Esophagus (tissue), 2 donors: ENCODE data around the gene RHEX. TPM values are rescaled to one million over a fixed set of nuclear protein-coding genes. Genes with fewer than 3 reads are reported as not detected.
"Not testable (repeated sequence)": the region's sequence is repeated elsewhere in the genome, so short reads cannot be mapped to it uniquely, and the experiment has no call there.

Source experiments
- H3K27ac ChIP-seq, 2 donors: one replicate each; pipeline ENCODE4 v1.5.1; 2013; ENCODE audit warnings: low read depth in 2 of 2, mild to moderate bottlenecking in 2 of 2, inconsistent platforms in 1 of 2, low read length in 1 of 2, moderate library complexity in 1 of 2
- H3K27me3 ChIP-seq, 2 donors: one replicate each; pipeline ENCODE4 v1.6.1; 2013; ENCODE audit warnings: low read length in 2 of 2, control low read depth in 1 of 2, mild to moderate bottlenecking in 1 of 2; ENCODE audit not compliant: insufficient read depth in 2 of 2, control insufficient read depth in 1 of 2
- H3K36me3 ChIP-seq, 2 donors: one replicate each; pipeline ENCODE4 v1.6.1; 2013; ENCODE audit warnings: low read length in 1 of 2; ENCODE audit not compliant: control insufficient read depth in 2 of 2, insufficient read depth in 2 of 2
- H3K4me1 ChIP-seq, 2 donors: one replicate each; pipeline ENCODE4 v1.6.1; 2013; ENCODE audit warnings: low read length in 1 of 2; ENCODE audit not compliant: control insufficient read depth in 2 of 2, insufficient read depth in 2 of 2
- H3K4me3 ChIP-seq, 2 donors: one replicate each; pipeline ENCODE4 v1.5.1; 2013; ENCODE audit warnings: low read length in 2 of 2, mild to moderate bottlenecking in 2 of 2, low read depth in 1 of 2, moderate library complexity in 1 of 2
- H3K9me3 ChIP-seq, 2 donors: one replicate each; pipeline ENCODE4 v1.6.1; 2013; ENCODE audit warnings: mild to moderate bottlenecking in 2 of 2, low read depth in 1 of 2, low read length in 1 of 2, moderate library complexity in 1 of 2; ENCODE audit not compliant: control insufficient read depth in 2 of 2, insufficient read depth in 1 of 2
- WGBS, 2 donors: extraction: QIAGEN DNeasy Blood & Tissue Kit; methylation state at CpG; one replicate each; pipeline ENCODE4 v1.1.7; 2013; 5-methylcytosine and 5-hydroxymethylcytosine counted together
- polyA plus RNA-seq, 2 donors: library from polyadenylated mRNA; stranded (reverse); fragments of 200-250 nt; gene quantifications; one replicate each; pipeline ENCODE4 v1.2.3, GENCODE V29; 2013
- donor health status: healthy with polysubstance abuse.
- donor health status: Bipolar disorder and iron deficiency.

The RHEX gene, protein sequence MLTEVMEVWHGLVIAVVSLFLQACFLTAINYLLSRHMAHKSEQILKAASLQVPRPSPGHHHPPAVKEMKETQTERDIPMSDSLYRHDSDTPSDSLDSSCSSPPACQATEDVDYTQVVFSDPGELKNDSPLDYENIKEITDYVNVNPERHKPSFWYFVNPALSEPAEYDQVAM
- under 1 TPM; 0.37 to 0.81 TPM for polyA plus RNA-seq

DNA sequence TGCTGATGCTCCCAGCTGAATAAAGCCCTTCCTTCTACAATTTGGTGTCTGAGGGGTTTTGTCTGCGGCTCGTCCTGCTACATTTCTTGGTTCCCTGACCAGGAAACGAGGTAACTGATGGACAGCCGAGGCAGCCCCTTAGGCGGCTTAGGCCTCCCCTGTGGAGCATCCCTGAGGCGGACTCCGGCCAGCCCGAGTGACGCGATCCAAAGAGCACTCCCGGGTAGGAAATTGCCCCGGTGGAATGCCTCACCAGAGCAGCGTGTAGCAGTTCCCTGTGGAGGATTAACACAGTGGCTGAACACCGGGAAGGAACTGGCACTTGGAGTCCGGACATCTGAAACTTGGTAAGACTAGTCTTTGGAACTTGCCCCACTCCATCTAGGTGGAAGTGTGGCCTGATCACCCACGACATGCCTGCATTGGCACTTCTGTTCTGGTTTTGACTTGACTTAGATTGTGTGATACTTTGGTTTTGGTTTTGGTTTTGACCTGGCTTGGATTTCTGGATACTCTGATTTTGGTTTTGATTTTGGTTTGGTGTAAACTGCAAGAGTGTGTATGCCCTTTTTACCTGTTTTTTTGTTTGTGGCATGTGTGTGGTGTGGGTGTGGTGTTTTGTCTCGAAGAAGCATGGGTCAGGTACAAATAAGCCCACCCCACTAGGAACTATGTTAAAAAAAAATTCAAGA is at the start of gene RHEX:
TSS of gene RHEX (plus strand) at position 255 of the 692 bp plus-strand sequence. CDS start 44,656 bp downstream, outside the sequence.
- not testable (repeated sequence) for H3K9me3 ChIP-seq
- WGBS, 2 donors: 77 to 80% methylated on average over 17 of the region's 17 CpGs

DNA sequence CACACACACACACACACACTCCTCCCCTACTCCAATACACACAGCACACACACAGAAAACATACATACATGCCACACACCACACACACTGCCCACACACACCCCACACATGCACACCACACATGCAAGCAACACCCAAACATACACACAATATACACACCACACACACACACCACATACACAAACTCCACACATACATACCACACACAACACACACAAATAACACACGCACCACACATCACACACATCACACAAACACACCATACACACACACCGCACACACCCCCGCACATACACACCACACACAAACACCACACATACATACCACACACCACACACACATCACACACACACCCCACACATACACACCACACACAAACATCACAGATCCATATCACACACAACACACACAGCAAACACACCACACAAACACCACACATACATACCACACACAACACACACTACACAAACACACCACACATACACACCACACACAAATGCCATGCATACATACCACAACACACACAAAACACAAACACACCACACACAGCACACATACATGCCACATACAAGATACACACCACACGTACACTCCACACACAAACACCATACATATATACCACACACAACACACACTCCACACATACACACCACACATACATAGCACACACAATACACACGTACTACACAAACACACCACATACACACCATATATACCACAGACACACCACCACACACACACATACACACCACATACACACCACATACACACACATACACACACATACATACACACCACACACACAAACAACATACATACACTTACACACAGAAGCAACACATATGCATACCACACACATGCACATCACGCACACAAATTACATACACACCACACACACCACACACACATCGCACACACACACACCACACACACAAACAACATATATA is 48.8 kb upstream of the RHEX start:
- Histone ChIP-seq H3K4me1 (peaks cover 0 to 23% of the 10 kb centered on the region in 2 donors), H3K27ac (peak overlapping the region; percentile 95), H3K36me3 (peaks cover 0 to 2% of the 10 kb centered on the region in 2 donors), H3K4me3 (no peak overlapping the region), H3K9me3 (no peaks in the 10 kb centered on the region), H3K27me3 (no peaks in the 10 kb centered on the region)
- WGBS, 2 donors: 77 to 86% methylated on average over 7 of the region's 7 CpGs

More for the DNA sequence above, at the start of gene RHEX:
- H3K27me3 ChIP-seq, H3K4me3 ChIP-seq, H3K4me1 ChIP-seq, H3K36me3 ChIP-seq: not testable (repeated sequence)
- peak within 1 kb of the TSS in 1 of 2 donors; percentile 1 for H3K27ac ChIP-seq

DNA sequence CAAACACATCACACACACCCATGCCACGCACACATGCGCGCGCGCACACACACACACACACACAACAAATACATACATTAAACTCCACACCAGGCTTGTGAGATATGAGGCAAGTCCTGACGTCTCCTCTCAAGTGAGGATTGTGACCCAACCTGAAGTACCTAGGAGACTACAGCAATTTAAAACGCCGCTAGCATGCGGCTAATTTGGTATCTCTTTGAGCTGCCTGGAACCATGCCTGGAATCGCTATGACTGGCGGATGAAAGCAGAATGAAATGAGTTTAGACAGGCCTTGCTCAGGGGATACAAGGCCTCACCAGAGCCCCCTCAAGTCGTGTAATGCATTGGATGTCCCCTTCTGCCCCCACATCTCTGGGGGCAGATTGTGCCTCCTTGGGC is 48.1 kb upstream of the RHEX start:
- Histone ChIP-seq H3K27me3 (no peaks in the 10 kb centered on the region), H3K4me1 (peaks cover 0 to 23% of the 10 kb centered on the region in 2 donors), H3K27ac (peak overlapping the region; percentile 95), H3K9me3 (no peaks in the 10 kb centered on the region), H3K4me3 (no peak overlapping the region), H3K36me3 (peaks cover 0 to 2% of the 10 kb centered on the region in 2 donors)
- 50 to 72% methylated on average over 12 of the region's 12 CpGs for WGBS, 2 donors

- WGBS, 2 donors: 48 to 59% methylated on average over 7 of the region's 7 CpGs
- peak overlapping the region; percentile 53 to 95 for H3K27ac ChIP-seq
- peaks cover 0 to 23% of the 10 kb centered on the region in 2 donors for H3K4me1 ChIP-seq
- H3K9me3 ChIP-seq: no peaks in the 10 kb centered on the region
- H3K27me3 ChIP-seq: no peaks in the 10 kb centered on the region
- peaks cover 0 to 2% of the 10 kb centered on the region in 2 donors for H3K36me3 ChIP-seq
- no peak overlapping the region for H3K4me3 ChIP-seq
Measured at GRCh38 chr1:206005234-206005633, 47.7 kb upstream of the RHEX start.

- peaks cover 0 to 18% of the 10 kb centered on the region in 2 donors for H3K4me1 ChIP-seq
- H3K4me3 ChIP-seq: no peak overlapping the region
- H3K36me3 ChIP-seq: no peaks in the 10 kb centered on the region
- WGBS, 2 donors: 60 to 67% methylated on average over 8 of the region's 8 CpGs
- no peaks in the 10 kb centered on the region for H3K27me3 ChIP-seq
- no peaks in the 10 kb centered on the region for H3K9me3 ChIP-seq
- H3K27ac ChIP-seq: peak overlapping the region; percentile 53 to 62
Measured at GRCh38 chr1:206005778-206006180, 47.2 kb upstream of the RHEX start.

DNA sequence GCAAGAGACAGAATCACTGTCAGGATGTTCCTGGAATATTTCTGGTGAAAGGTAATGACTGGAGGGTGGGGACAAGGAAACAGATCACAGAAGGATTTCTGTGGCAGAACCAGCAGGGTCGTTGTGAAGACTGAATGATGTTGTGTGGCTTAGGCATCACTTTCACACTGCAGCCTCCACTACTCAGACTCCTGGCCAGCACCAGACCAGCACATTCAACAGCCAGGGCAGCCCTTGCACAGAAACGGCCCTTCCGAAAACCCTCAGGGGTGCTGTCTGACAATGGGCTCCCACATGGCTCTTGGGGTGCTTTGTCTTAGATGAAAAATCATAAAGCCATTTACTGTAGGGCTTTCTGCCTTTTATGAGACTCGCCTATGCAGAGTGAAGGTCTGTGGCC is 46.0 kb upstream of the RHEX start:
- no peak overlapping the region for H3K4me3 ChIP-seq
- H3K27ac ChIP-seq: no peak overlapping the region
- H3K9me3 ChIP-seq: no peaks in the 10 kb centered on the region
- no peaks in the 10 kb centered on the region for H3K36me3 ChIP-seq
- WGBS, 2 donors: 71 to 79% methylated on average over 4 of the region's 4 CpGs
- H3K4me1 ChIP-seq: peaks cover 0 to 16% of the 10 kb centered on the region in 2 donors
- no peaks in the 10 kb centered on the region for H3K27me3 ChIP-seq

- Histone ChIP-seq H3K36me3 (no peaks in the 10 kb centered on the region), H3K4me3 (no peak overlapping the region), H3K9me3 (no peaks in the 10 kb centered on the region), H3K27ac (no peak overlapping the region), H3K4me1 (no peaks in the 10 kb centered on the region), H3K27me3 (no peaks in the 10 kb centered on the region)
- 71 to 78% methylated on average over 5 of the region's 5 CpGs for WGBS, 2 donors
Measured at GRCh38 chr1:206010060-206010459, 42.9 kb upstream of the RHEX start.

- Histone ChIP-seq H3K36me3 (no peaks in the 10 kb centered on the region), H3K4me3 (no peak overlapping the region), H3K27ac (no peak overlapping the region), H3K4me1 (no peaks in the 10 kb centered on the region), H3K9me3 (no peaks in the 10 kb centered on the region), H3K27me3 (no peaks in the 10 kb centered on the region)
- WGBS, 2 donors: 57 to 62% methylated on average over 8 of the region's 8 CpGs
Measured at GRCh38 chr1:206011057-206011456, 41.9 kb upstream of the RHEX start.

- Histone ChIP-seq H3K9me3 (no peaks in the 10 kb centered on the region), H3K36me3 (no peaks in the 10 kb centered on the region), H3K27ac (no peak overlapping the region), H3K27me3 (no peaks in the 10 kb centered on the region), H3K4me1 (no peaks in the 10 kb centered on the region), H3K4me3 (no peak overlapping the region)
- WGBS, 2 donors: 65 to 79% methylated on average over 17 of the region's 17 CpGs
Measured at GRCh38 chr1:206012086-206012859, 40.7 kb upstream of the RHEX start.
